K562 (cell line): ENCODE data around the gene HSD3B7. TPM values are rescaled to one million over a fixed set of nuclear protein-coding genes. Genes with fewer than 3 reads are reported as not detected.
A peak's percentile ranks its signal among the peaks of the same experiment; 100 is the strongest.

ENCODE experiments used
- CREB3 ChIP-seq: fragments of 450-650 bp; conservative IDR thresholded peaks from 2 replicates; pipeline ENCODE4 v1.6.1; 2016; ENCODE audit warnings: missing genetic modification characterization, low read depth, mild to moderate bottlenecking, missing compliant biosample characterization, moderate library complexity
- KAT2B ChIP-seq: IDR thresholded peaks from one replicate; pipeline ENCODE4 v1.6.1; 2012; ENCODE audit warnings: low read depth, mild to moderate bottlenecking, control low read depth, inconsistent platforms, low read length, moderate library complexity
- MYBL2 ChIP-seq, 2 experiments: fragments of 450-650 bp in 1 of 2; sonication (generic) in 1 of 2; formaldehyde crosslinking in 1 of 2; IDR thresholded peaks; 2 replicates each; pipeline versions ENCODE4 v1.6.1 to v1.8.1; 2017 to 2022; ENCODE audit warnings: borderline replicate concordance in 1 of 2, inconsistent platforms in 1 of 2, low read depth in 1 of 2, mild to moderate bottlenecking in 1 of 2, missing genetic modification reagents in 1 of 2, moderate library complexity in 1 of 2
- NFXL1 ChIP-seq: fragments of 450-650 bp; formaldehyde crosslinking; IDR thresholded peaks from 2 replicates; pipeline ENCODE4 v1.4.0; 2021; ENCODE audit warnings: mild to moderate bottlenecking
- POLR2G ChIP-seq: fragments of 200-400 bp; formaldehyde crosslinking; IDR thresholded peaks from 2 replicates; pipeline ENCODE4 v1.6.1; 2017; ENCODE audit warnings: low read depth, mild to moderate bottlenecking, antibody characterized with exemption, low read length, moderate library complexity
- RAD21 ChIP-seq, 2 experiments: fragments of 250-450 bp in 1 of 2; fragments of 450-650 bp in 1 of 2; sonication (Bioruptor Pico) in 1 of 2; formaldehyde crosslinking in 1 of 2; IDR thresholded peaks in 1 of 2; conservative IDR thresholded peaks in 1 of 2; 2 replicates each; pipeline versions ENCODE4 v1.4.0 to v1.8.0; 2020 to 2022; ENCODE audit warnings: mild to moderate bottlenecking in 2 of 2, moderate library complexity in 1 of 2
- RFX7 ChIP-seq: fragments of 250-450 bp; sonication (Bioruptor Pico); IDR thresholded peaks from 2 replicates; pipeline ENCODE4 v1.5.1; 2021; ENCODE audit warnings: mild to moderate bottlenecking
- SRSF9 ChIP-seq: fragments of 200-400 bp; formaldehyde crosslinking; IDR thresholded peaks from 2 replicates; pipeline ENCODE4 v1.6.1; 2017; ENCODE audit warnings: low read depth, low read length, borderline replicate concordance
- TEAD4 ChIP-seq, 2 experiments: sonication (generic) in 1 of 2; formaldehyde crosslinking in 1 of 2; IDR thresholded peaks; 2 replicates each; pipeline versions ENCODE4 v1.6.1 to v1.8.0; 2012 to 2022; ENCODE audit warnings: borderline replicate concordance in 1 of 2, inconsistent platforms in 1 of 2, low read length in 1 of 2, mild to moderate bottlenecking in 1 of 2, missing genetic modification reagents in 1 of 2
- ZFP1 ChIP-seq: fragments of 450-650 bp; formaldehyde crosslinking; IDR thresholded peaks from 2 replicates; pipeline ENCODE4 v1.4.0; 2020; ENCODE audit warnings: mild to moderate bottlenecking, mixed read lengths
- ZNF324 ChIP-seq: fragments of 250-450 bp; sonication (Bioruptor Pico); IDR thresholded peaks from 2 replicates; pipeline ENCODE4 v1.4.0; 2020; ENCODE audit warnings: mild to moderate bottlenecking
- ZNF449 ChIP-seq: fragments of 250-450 bp; sonication (Bioruptor Pico); IDR thresholded peaks from 2 replicates; pipeline ENCODE4 v1.8.0; 2022; ENCODE audit warnings: moderate library complexity, mild to moderate bottlenecking, inconsistent platforms
- polyA plus RNA-seq, 8 experiments: library from polyadenylated mRNA; depleted of rRNA in 4 of 8; stranded (reverse) in 5 of 8; unstranded in 3 of 8; fragments of >200 nt; fragmentation: Nextera tagmentation in 2 of 8; fragmentation: Illumina TruSeq in 1 of 8; extraction: Ambion mirVana in 2 of 8; extraction: Trizol in 1 of 8; gene quantifications; 2 replicates each; pipeline versions ENCODE4 v1.2.1 to v1.2.3, GENCODE V29; 2011 to 2014; ENCODE audit warnings: inconsistent platforms in 1 of 8, missing spikeins in 1 of 8
- total RNA-seq, 7 experiments: library from RNA; depleted of rRNA in 6 of 7; stranded (reverse); fragments of >200 nt in 6 of 7; fragmentation: Illumina TruSeq in 2 of 7; extraction: Trizol in 2 of 7; gene quantifications; 2 replicates each; pipeline versions ENCODE4 v1.2.1 to v1.2.3, GENCODE V29; 2011 to 2021; ENCODE audit warnings: low replicate concordance in 1 of 7
- TF ChIP-seq, protein P1 (sequence below): fragments of 450-650 bp; IDR thresholded peaks from 2 replicates; pipeline ENCODE4 v1.6.1; 2016; ENCODE audit warnings: mild to moderate bottlenecking
- TF ChIP-seq, protein P2 (sequence below), 2 experiments: IDR thresholded peaks; 2 replicates each; pipeline ENCODE4 v1.6.1; 2011; ENCODE audit warnings: borderline replicate concordance in 1 of 2, control low read depth in 1 of 2, low read depth in 1 of 2, low read length in 1 of 2, mild to moderate bottlenecking in 1 of 2, mixed read lengths in 1 of 2, moderate library complexity in 1 of 2; ENCODE audit not compliant: insufficient read depth in 1 of 2, insufficient read length in 1 of 2, poor library complexity in 1 of 2, severe bottlenecking in 1 of 2; ENCODE audit errors: extremely low read depth in 1 of 2

The HSD3B7 gene
- total and polyA plus RNA-seq, 9 of the 15 experiments (the other 6 are each of a cell fraction or from before 2014, with no cell fraction given) = 5.4 to 49.1 (median 23.0) TPM

GRCh38 chr16:30948667-30949649 lies 36.0 kb upstream of the HSD3B7 start, which contains the start of gene ORAI3 (continued):
- TF ChIP-seq CREB3 = no peak
- TF ChIP-seq KAT2B = no peak
- no peak for TF ChIP-seq ZFP1 (CRISPR knock-in tag)
- peak; percentile 93 for TF ChIP-seq POLR2G
- no peak for TF ChIP-seq ZNF449 (CRISPR knock-in tag)
- TF ChIP-seq RAD21 (CRISPR knock-in tag; conservative IDR thresholded peaks at IDR 0.05 in 1 of 2, IDR thresholded peaks at IDR 0.05 in 1 of 2) = no peak; a peak in 1 of 4 replicates
- TF ChIP-seq ZNF324 = no peak
- no peak for TF ChIP-seq NFXL1 (CRISPR knock-in tag)
- TF ChIP-seq SRSF9 = no peak
- TF ChIP-seq RFX7 (CRISPR knock-in tag) = no peak
- no peak for TF ChIP-seq MYBL2 (IDR thresholded peaks at IDR 0.05; ENCODE audit: low read depth)
- no peak for TF ChIP-seq MYBL2 (CRISPR knock-in tag; IDR thresholded peaks at IDR 0.05; ENCODE audit: borderline replicate concordance)
- TF ChIP-seq, protein P1, sequence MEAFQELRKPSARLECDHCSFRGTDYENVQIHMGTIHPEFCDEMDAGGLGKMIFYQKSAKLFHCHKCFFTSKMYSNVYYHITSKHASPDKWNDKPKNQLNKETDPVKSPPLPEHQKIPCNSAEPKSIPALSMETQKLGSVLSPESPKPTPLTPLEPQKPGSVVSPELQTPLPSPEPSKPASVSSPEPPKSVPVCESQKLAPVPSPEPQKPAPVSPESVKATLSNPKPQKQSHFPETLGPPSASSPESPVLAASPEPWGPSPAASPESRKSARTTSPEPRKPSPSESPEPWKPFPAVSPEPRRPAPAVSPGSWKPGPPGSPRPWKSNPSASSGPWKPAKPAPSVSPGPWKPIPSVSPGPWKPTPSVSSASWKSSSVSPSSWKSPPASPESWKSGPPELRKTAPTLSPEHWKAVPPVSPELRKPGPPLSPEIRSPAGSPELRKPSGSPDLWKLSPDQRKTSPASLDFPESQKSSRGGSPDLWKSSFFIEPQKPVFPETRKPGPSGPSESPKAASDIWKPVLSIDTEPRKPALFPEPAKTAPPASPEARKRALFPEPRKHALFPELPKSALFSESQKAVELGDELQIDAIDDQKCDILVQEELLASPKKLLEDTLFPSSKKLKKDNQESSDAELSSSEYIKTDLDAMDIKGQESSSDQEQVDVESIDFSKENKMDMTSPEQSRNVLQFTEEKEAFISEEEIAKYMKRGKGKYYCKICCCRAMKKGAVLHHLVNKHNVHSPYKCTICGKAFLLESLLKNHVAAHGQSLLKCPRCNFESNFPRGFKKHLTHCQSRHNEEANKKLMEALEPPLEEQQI = no peak
- no peak for TF ChIP-seq TEAD4 (IDR thresholded peaks at IDR 0.05; ENCODE audit: low read length)
- no peak for TF ChIP-seq TEAD4 (CRISPR knock-in tag; IDR thresholded peaks at IDR 0.05; ENCODE audit: borderline replicate concordance)
- TF ChIP-seq, protein P2, sequence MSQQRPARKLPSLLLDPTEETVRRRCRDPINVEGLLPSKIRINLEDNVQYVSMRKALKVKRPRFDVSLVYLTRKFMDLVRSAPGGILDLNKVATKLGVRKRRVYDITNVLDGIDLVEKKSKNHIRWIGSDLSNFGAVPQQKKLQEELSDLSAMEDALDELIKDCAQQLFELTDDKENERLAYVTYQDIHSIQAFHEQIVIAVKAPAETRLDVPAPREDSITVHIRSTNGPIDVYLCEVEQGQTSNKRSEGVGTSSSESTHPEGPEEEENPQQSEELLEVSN (IDR thresholded peaks at IDR 0.05; ENCODE audit: borderline replicate concordance in 1 of 2, extremely low read depth in 1 of 2, insufficient read depth in 1 of 2, insufficient read length in 1 of 2, low read depth in 1 of 2, low read length in 1 of 2, poor library complexity in 1 of 2, severe bottlenecking in 1 of 2) = peak in 1 of 2 experiments; percentile 9
